ENCODE data around the gene STARD9.
"Not testable (repeated sequence)": the region's sequence is repeated elsewhere in the genome, so short reads cannot be mapped to it uniquely, and the experiment has no call there.

The STARD9 gene

GRCh38 chr15:42650208-42651066 lies 75.0 kb downstream of the STARD9 start:
- H3K27ac Mint-ChIP-seq = peak overlapping the region; percentile 4 to 59
- ATAC-seq = peak; percentile 100
- H3K4me3 Mint-ChIP-seq = no peak overlapping the region
- H3K9me3 Mint-ChIP-seq = no peaks in the 10 kb centered on the region
- no peaks in the 10 kb centered on the region for H3K27me3 Mint-ChIP-seq
- H3K4me1 Mint-ChIP-seq = peaks cover 12% of the 10 kb centered on the region
- DNase-seq = peak; percentile 53 to 68

- DNase-seq = no peak
- no peak for ATAC-seq
- Mint-ChIP-seq H3K4me3 (no peak overlapping the region), H3K4me1 (no peaks in the 10 kb centered on the region), H3K27me3 (no peaks in the 10 kb centered on the region), H3K27ac (no peak overlapping the region), H3K9me3 (no peaks in the 10 kb centered on the region)
Observed at GRCh38 chr15:42665827-42666226, 90.4 kb downstream of the STARD9 start.

- no peak overlapping the region for H3K27ac Mint-ChIP-seq
- no peaks in the 10 kb centered on the region for H3K27me3 Mint-ChIP-seq
- DNase-seq (no peak), ATAC-seq (no peak)
- no peaks in the 10 kb centered on the region for H3K9me3 Mint-ChIP-seq
- H3K4me1 Mint-ChIP-seq = no peaks in the 10 kb centered on the region
- H3K4me3 Mint-ChIP-seq = no peak overlapping the region
Observed at GRCh38 chr15:42667855-42668254, 92.4 kb downstream of the STARD9 start.

GRCh38 chr15:42670451-42670850 lies 95.0 kb downstream of the STARD9 start:
- Mint-ChIP-seq H3K27me3 (no peaks in the 10 kb centered on the region), H3K27ac (no peak overlapping the region), H3K4me1 (no peaks in the 10 kb centered on the region), H3K9me3 (no peaks in the 10 kb centered on the region), H3K4me3 (no peak overlapping the region)
- no peak for ATAC-seq
- DNase-seq = no peak

GRCh38 chr15:42672444-42672843 lies 97.0 kb downstream of the STARD9 start:
- Mint-ChIP-seq H3K9me3 (no peaks in the 10 kb centered on the region), H3K4me1 (no peaks in the 10 kb centered on the region), H3K4me3 (no peak overlapping the region), H3K27ac (no peak overlapping the region), H3K27me3 (no peaks in the 10 kb centered on the region)
- ATAC-seq (no peak), DNase-seq (no peak)

- Mint-ChIP-seq H3K27ac (no peak overlapping the region), H3K9me3 (no peaks in the 10 kb centered on the region), H3K4me3 (no peak overlapping the region), H3K27me3 (no peaks in the 10 kb centered on the region), H3K4me1 (no peaks in the 10 kb centered on the region)
- DNase-seq = no peak
- no peak for ATAC-seq
Observed at GRCh38 chr15:42674472-42674871, 99.1 kb downstream of the STARD9 start.

- ATAC-seq (no peak), DNase-seq (no peak)
- Mint-ChIP-seq H3K4me3 (no peak overlapping the region), H3K27me3 (no peaks in the 10 kb centered on the region), H3K9me3 (no peaks in the 10 kb centered on the region), H3K4me1 (peaks cover 4% of the 10 kb centered on the region), H3K27ac (peak overlapping the region in 1 of 2 donors; percentile 13)
Observed at GRCh38 chr15:42675021-42675420, 99.6 kb downstream of the STARD9 start.

GRCh38 chr15:42679285-42680141 lies 104.1 kb downstream of the STARD9 start:
- peak overlapping the region in 1 of 2 donors; percentile 21 for H3K27ac Mint-ChIP-seq
- H3K27me3 Mint-ChIP-seq = no peaks in the 10 kb centered on the region
- no peak for DNase-seq
- peaks cover 13% of the 10 kb centered on the region for H3K4me1 Mint-ChIP-seq
- H3K4me3 Mint-ChIP-seq = no peak overlapping the region
- ATAC-seq = no peak
- H3K9me3 Mint-ChIP-seq = no peaks in the 10 kb centered on the region

GRCh38 chr15:42680142-42680482 lies 104.7 kb downstream of the STARD9 start:
- H3K27ac Mint-ChIP-seq = peak overlapping the region in 1 of 2 donors; percentile 68
- not testable (repeated sequence) for H3K4me3 Mint-ChIP-seq, H3K27me3 Mint-ChIP-seq, H3K9me3 Mint-ChIP-seq
- ATAC-seq = peak; percentile 99
- peaks cover 13% of the 10 kb centered on the region for H3K4me1 Mint-ChIP-seq
- peak; percentile 65 to 71 for DNase-seq

- peaks cover 13% of the 10 kb centered on the region for H3K4me1 Mint-ChIP-seq
- no peak overlapping the region for H3K4me3 Mint-ChIP-seq
- ATAC-seq (no peak), DNase-seq (no peak)
- peak overlapping the region in 1 of 2 donors; percentile 23 for H3K27ac Mint-ChIP-seq
- no peaks in the 10 kb centered on the region for H3K27me3 Mint-ChIP-seq
- no peaks in the 10 kb centered on the region for H3K9me3 Mint-ChIP-seq
Observed at GRCh38 chr15:42681119-42681518, 105.7 kb downstream of the STARD9 start.

GRCh38 chr15:42686281-42686680 lies 110.9 kb downstream of the STARD9 start:
- Mint-ChIP-seq H3K9me3 (no peaks in the 10 kb centered on the region), H3K27ac (no peak overlapping the region), H3K27me3 (no peaks in the 10 kb centered on the region), H3K4me1 (peaks cover 12% of the 10 kb centered on the region), H3K4me3 (no peak overlapping the region)
- DNase-seq (no peak), ATAC-seq (no peak)

GRCh38 chr15:42687740-42688139 lies 112.3 kb downstream of the STARD9 start:
- DNase-seq (no peak), ATAC-seq (no peak)
- H3K9me3 Mint-ChIP-seq = no peaks in the 10 kb centered on the region
- no peaks in the 10 kb centered on the region for H3K27me3 Mint-ChIP-seq
- H3K27ac Mint-ChIP-seq = peak overlapping the region in 1 of 2 donors; percentile 40
- H3K4me3 Mint-ChIP-seq = no peak overlapping the region
- H3K4me1 Mint-ChIP-seq = peaks cover 18% of the 10 kb centered on the region

GRCh38 chr15:42688301-42688700 lies 112.9 kb downstream of the STARD9 start:
- Mint-ChIP-seq H3K27ac (no peak overlapping the region), H3K4me3 (no peak overlapping the region), H3K9me3 (no peaks in the 10 kb centered on the region), H3K27me3 (no peaks in the 10 kb centered on the region), H3K4me1 (peaks cover 18% of the 10 kb centered on the region)
- DNase-seq = no peak
- no peak for ATAC-seq

GRCh38 chr15:42691308-42691707 lies 115.9 kb downstream of the STARD9 start:
- ATAC-seq (peak; percentile 86), DNase-seq (no peak)
- H3K27ac Mint-ChIP-seq = no peak overlapping the region
- H3K4me3 Mint-ChIP-seq = no peak overlapping the region
- H3K9me3 Mint-ChIP-seq = no peaks in the 10 kb centered on the region
- no peaks in the 10 kb centered on the region for H3K27me3 Mint-ChIP-seq
- peaks cover 18% of the 10 kb centered on the region for H3K4me1 Mint-ChIP-seq

GRCh38 chr15:42691770-42692169 lies 116.4 kb downstream of the STARD9 start:
- DNase-seq (no peak), ATAC-seq (no peak)
- H3K4me3 Mint-ChIP-seq = no peak overlapping the region
- H3K27me3 Mint-ChIP-seq = no peaks in the 10 kb centered on the region
- H3K4me1 Mint-ChIP-seq = peaks cover 18% of the 10 kb centered on the region
- H3K9me3 Mint-ChIP-seq = no peaks in the 10 kb centered on the region
- peak overlapping the region in 1 of 2 donors; percentile 81 for H3K27ac Mint-ChIP-seq

GRCh38 chr15:42692536-42692935 lies 117.1 kb downstream of the STARD9 start:
- DNase-seq = no peak
- Mint-ChIP-seq H3K9me3 (no peaks in the 10 kb centered on the region), H3K4me1 (peaks cover 18% of the 10 kb centered on the region)

More at GRCh38 chr15:42692536-42692935, 117.1 kb downstream of the STARD9 start:
- no peak for ATAC-seq
- no peak overlapping the region for H3K4me3 Mint-ChIP-seq
- no peaks in the 10 kb centered on the region for H3K27me3 Mint-ChIP-seq
- H3K27ac Mint-ChIP-seq = no peak overlapping the region
